ENCODE data around the gene SUN1. TPM values are rescaled to one million over a fixed set of nuclear protein-coding genes. Genes with fewer than 3 reads are reported as not detected.
A peak's percentile ranks its signal among the peaks of the same experiment; 100 is the strongest.

Gene SUN1
- total and polyA plus RNA-seq, 2 of the 8 experiments (the other 6 are each of a cell fraction or from before 2014, with no cell fraction given) = 108 to 158 TPM

DNA sequence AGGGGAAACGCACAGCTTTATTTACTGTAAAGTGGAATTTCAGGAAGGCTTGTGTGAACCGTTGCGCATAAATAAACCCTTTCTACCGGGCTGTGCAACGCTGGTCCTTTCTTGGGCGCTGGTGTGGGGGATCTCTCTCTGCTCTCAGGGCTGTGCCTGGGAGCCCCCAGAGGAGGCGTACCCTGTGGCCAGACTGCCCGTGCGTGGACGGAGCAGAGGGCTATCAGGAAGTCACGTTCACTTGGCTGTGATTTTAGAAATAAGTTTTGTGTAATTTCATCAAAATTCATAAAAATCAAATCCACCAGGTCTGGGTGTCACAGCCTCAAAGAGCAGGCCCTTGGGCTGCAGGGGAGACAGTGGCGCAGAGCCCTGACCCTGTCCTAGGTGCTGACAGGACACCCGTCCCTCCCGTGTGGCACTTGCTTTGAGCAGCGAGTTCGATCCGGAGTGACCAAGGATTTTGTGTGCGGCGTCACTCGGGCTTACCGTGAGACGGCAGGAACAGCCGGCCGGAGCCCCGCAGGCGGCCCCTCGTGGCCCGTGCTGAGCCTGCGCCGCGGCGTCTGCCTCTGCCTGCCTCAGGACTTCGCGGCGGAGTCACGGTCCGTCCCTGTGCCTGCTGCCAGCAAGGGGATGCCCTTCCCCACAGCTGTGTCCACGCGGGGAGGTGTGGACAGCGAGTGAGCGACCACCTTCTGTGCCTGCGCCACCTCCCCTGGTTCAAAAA is 64.2 kb downstream of the SUN1 start (continued):
- TF ChIP-seq CHD1 (IDR thresholded peaks at IDR 0.05; ENCODE audit: low read depth, low read length) (no peak), POLR2A (IDR thresholded peaks at IDR 0.05; ENCODE audit: control extremely low read depth in 1 of 2, low read depth in 2 of 2, low read length in 2 of 2) (no peak), FOSL1 (IDR thresholded peaks at IDR 0.05; ENCODE audit: insufficient read depth, low read depth, low read length) (no peak), GABPA (IDR thresholded peaks at IDR 0.05; ENCODE audit: borderline replicate concordance, insufficient read depth, low read length) (0 out of 2 replicates have a peak, but pooled peaks have one; percentile 22), NRF1 (IDR thresholded peaks at IDR 0.05; ENCODE audit: low read depth, low read length) (no peak), RAD21 (IDR thresholded peaks at IDR 0.05 in 1 of 2, conservative IDR thresholded peaks at IDR 0.05 in 1 of 2; ENCODE audit: low read depth in 2 of 2, low read length in 2 of 2) (0 out of 4 replicates have a peak, but pooled peaks of 1 of the 2 experiments have one; percentile 6), MAFK (IDR thresholded peaks at IDR 0.05; ENCODE audit: low read depth, low read length) (no peak)
